Measurements from ENCODE around the gene ZNF350. TPM values are rescaled to one million over a fixed set of nuclear protein-coding genes. Genes with fewer than 3 reads are reported as not detected.
A peak's percentile ranks its signal among the peaks of the same experiment; 100 is the strongest.
"Not testable (repeated sequence)": the region's sequence is repeated elsewhere in the genome, so short reads cannot be mapped to it uniquely, and the experiment has no call there.

ZNF350 gene
- total and polyA plus RNA-seq, 4 donors: 2.1 to 4.9 (median 3.6) TPM

DNA sequence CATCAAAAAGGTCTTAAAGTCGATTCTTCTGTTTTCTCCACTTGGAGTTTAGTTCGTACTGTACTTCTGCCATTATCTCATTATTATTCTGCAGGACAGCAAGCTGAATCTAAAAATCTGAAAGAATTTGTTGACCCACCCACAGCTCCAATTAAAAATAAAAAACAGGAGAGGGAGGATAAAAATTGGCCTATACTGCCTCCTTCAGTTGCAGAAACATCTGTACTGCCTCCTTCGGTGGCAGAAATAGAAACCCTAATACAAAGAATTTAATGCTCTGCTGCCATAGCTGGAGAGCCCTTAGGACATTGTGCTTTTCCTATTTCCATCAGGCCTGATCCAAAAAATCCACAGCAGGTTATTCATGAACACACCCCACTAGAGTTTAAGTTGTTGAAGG, 9.8 kb downstream of the ZNF350 start (continued):
- TF ChIP-seq HNF4A (conservative IDR thresholded peaks at IDR 0.05): no peak

DNA sequence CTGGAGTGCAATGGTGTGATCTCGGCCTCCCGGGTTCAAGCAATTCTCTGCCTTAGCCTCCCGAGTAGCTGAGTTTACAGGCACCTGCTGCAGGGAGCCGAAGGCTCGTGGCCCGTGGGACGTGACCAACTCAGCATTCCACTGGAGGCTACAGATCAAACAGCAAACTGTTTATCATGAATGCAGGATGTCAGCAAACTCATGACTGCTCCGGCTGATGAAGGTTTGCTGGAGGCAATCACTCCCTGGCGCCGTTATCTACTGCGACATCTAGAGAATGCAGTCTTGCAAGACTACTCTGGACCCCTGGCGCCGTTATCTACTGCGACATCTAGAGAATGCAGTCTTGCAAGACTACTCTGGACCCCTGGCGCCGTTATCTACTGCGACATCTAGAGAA, 10.9 kb downstream of the ZNF350 start:
- Histone ChIP-seq H3K9me3 (ENCODE audit: control insufficient read depth in 4 of 4, low read length in 3 of 4) (peaks cover 64 to 92% (median 70%) of the 10 kb centered on the region in 4 donors), H3K36me3 (ENCODE audit: control insufficient read depth in 4 of 4, insufficient read depth in 3 of 4, low read depth in 1 of 4, low read length in 3 of 4) (peaks cover 16 to 64% (median 57%) of the 10 kb centered on the region in 4 donors), H3K4me3 (ENCODE audit: low read depth in 1 of 3, low read length in 3 of 3) (peak overlapping the region in 2 of 3 donors; percentile 35 to 50)
- WGBS: 97% methylated on average over 17 of the region's 17 CpGs
- not testable (repeated sequence) for H3K27ac ChIP-seq (ENCODE audit: low read depth in 1 of 2, low read length in 2 of 2); H3K4me1 ChIP-seq (ENCODE audit: control insufficient read depth in 4 of 4, insufficient read depth in 4 of 4, low read length in 3 of 4); H3K9ac ChIP-seq (ENCODE audit: low read depth in 1 of 2, low read length in 2 of 2); DNase-seq (ENCODE audit: low spot score); H3K27me3 ChIP-seq (ENCODE audit: control insufficient read depth in 4 of 4, insufficient read depth in 4 of 4, low read length in 3 of 4)

DNA sequence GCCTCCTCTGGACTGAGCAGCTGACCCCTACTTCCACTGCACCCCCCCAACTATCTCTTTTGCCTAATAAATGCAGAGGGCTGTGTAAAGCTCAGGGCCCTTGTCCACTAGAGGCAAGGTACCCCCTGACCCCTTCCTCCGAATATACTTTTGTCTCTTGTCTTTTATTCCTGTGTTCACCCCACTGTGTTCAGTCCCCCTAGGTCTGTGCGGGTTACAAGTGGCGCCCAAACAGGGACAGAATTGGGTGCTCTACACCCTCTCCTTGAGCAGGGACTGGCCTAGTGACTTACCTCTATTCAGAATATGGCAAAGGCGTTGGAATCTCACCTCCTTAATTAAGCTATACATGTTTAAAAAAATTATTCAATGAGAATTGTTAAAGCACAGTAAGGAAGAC, 15.0 kb downstream of the ZNF350 start:
- peaks cover 34 to 80% (median 76%) of the 10 kb centered on the region in 4 donors for H3K36me3 ChIP-seq (ENCODE audit: control insufficient read depth in 4 of 4, insufficient read depth in 3 of 4, low read depth in 1 of 4, low read length in 3 of 4)
- DNase-seq (ENCODE audit: low spot score): no peak
- H3K27me3 ChIP-seq (ENCODE audit: control insufficient read depth in 4 of 4, insufficient read depth in 4 of 4, low read length in 3 of 4): no peaks in the 10 kb centered on the region
- H3K4me1 ChIP-seq (ENCODE audit: control insufficient read depth in 4 of 4, insufficient read depth in 4 of 4, low read length in 3 of 4): no peaks in the 10 kb centered on the region
- TF ChIP-seq SP1 (IDR thresholded peaks at IDR 0.05) (no peak), RXRA (IDR thresholded peaks at IDR 0.05) (no peak), HNF4G (IDR thresholded peaks at IDR 0.05) (no peak), NR2F2 (IDR thresholded peaks at IDR 0.05) (no peak), HNF4A (conservative IDR thresholded peaks at IDR 0.05) (no peak), RAD21 (IDR thresholded peaks at IDR 0.05) (no peak)
- TF ChIP-seq, protein P1, sequence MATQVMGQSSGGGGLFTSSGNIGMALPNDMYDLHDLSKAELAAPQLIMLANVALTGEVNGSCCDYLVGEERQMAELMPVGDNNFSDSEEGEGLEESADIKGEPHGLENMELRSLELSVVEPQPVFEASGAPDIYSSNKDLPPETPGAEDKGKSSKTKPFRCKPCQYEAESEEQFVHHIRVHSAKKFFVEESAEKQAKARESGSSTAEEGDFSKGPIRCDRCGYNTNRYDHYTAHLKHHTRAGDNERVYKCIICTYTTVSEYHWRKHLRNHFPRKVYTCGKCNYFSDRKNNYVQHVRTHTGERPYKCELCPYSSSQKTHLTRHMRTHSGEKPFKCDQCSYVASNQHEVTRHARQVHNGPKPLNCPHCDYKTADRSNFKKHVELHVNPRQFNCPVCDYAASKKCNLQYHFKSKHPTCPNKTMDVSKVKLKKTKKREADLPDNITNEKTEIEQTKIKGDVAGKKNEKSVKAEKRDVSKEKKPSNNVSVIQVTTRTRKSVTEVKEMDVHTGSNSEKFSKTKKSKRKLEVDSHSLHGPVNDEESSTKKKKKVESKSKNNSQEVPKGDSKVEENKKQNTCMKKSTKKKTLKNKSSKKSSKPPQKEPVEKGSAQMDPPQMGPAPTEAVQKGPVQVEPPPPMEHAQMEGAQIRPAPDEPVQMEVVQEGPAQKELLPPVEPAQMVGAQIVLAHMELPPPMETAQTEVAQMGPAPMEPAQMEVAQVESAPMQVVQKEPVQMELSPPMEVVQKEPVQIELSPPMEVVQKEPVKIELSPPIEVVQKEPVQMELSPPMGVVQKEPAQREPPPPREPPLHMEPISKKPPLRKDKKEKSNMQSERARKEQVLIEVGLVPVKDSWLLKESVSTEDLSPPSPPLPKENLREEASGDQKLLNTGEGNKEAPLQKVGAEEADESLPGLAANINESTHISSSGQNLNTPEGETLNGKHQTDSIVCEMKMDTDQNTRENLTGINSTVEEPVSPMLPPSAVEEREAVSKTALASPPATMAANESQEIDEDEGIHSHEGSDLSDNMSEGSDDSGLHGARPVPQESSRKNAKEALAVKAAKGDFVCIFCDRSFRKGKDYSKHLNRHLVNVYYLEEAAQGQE (IDR thresholded peaks at IDR 0.05): no peak
- H3K4me3 ChIP-seq (ENCODE audit: low read depth in 1 of 3, low read length in 3 of 3): peak overlapping the region in 2 of 3 donors; percentile 57 to 67
- H3K9ac ChIP-seq (ENCODE audit: low read depth in 1 of 2, low read length in 2 of 2): no peak overlapping the region
- H3K9me3 ChIP-seq (ENCODE audit: control insufficient read depth in 4 of 4, low read length in 3 of 4): peaks cover 61 to 96% (median 72%) of the 10 kb centered on the region in 4 donors
- WGBS: 97% methylated on average over 4 of the region's 4 CpGs
- H3K27ac ChIP-seq (ENCODE audit: low read depth in 1 of 2, low read length in 2 of 2): no peak overlapping the region

DNA sequence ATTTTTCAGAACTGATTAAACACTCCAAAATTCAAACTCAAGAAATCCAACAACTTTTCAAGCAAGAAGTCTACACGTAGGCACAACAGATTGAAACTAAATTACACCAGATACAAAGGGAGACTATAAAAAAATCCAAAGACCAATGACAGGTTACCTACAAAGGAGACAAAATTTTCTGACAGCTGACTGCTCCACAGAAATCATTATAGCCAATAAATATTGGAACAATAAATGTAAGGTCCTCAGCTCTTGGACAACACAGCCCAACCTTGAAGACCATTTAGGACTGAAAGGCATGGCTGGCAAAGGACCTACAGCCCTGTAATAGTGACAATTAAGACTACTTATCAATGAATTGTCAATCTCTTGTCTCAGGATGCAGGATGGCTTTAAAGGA, 15.9 kb downstream of the ZNF350 start:
- 94% methylated on average over 1 of the region's 1 CpG for WGBS
- peak overlapping the region in 2 of 3 donors; percentile 43 to 57 for H3K4me3 ChIP-seq (ENCODE audit: low read depth in 1 of 3, low read length in 3 of 3)
- TF ChIP-seq YY1 (IDR thresholded peaks at IDR 0.05) (no peak), FOXA1 (IDR thresholded peaks at IDR 0.05) (no peak), NR2F2 (IDR thresholded peaks at IDR 0.05) (no peak), JUND (IDR thresholded peaks at IDR 0.05) (no peak), SP1 (IDR thresholded peaks at IDR 0.05) (no peak), EGR1 (IDR thresholded peaks at IDR 0.05; ENCODE audit: low read depth in 2 of 2) (no peak), HNF4A (conservative IDR thresholded peaks at IDR 0.05) (no peak), TAF1 (conservative IDR thresholded peaks at IDR 0.05) (no peak), FOXA2 (IDR thresholded peaks at IDR 0.05) (no peak), GABPA (IDR thresholded peaks at IDR 0.05 in 1 of 2, conservative IDR thresholded peaks at IDR 0.05 in 1 of 2) (no peak), RXRA (IDR thresholded peaks at IDR 0.05) (no peak), RAD21 (IDR thresholded peaks at IDR 0.05) (no peak)
- TF ChIP-seq, protein P2, sequence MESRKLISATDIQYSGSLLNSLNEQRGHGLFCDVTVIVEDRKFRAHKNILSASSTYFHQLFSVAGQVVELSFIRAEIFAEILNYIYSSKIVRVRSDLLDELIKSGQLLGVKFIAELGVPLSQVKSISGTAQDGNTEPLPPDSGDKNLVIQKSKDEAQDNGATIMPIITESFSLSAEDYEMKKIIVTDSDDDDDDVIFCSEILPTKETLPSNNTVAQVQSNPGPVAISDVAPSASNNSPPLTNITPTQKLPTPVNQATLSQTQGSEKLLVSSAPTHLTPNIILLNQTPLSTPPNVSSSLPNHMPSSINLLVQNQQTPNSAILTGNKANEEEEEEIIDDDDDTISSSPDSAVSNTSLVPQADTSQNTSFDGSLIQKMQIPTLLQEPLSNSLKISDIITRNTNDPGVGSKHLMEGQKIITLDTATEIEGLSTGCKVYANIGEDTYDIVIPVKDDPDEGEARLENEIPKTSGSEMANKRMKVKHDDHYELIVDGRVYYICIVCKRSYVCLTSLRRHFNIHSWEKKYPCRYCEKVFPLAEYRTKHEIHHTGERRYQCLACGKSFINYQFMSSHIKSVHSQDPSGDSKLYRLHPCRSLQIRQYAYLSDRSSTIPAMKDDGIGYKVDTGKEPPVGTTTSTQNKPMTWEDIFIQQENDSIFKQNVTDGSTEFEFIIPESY (IDR thresholded peaks at IDR 0.05): no peak
- TF ChIP-seq, protein P3, sequence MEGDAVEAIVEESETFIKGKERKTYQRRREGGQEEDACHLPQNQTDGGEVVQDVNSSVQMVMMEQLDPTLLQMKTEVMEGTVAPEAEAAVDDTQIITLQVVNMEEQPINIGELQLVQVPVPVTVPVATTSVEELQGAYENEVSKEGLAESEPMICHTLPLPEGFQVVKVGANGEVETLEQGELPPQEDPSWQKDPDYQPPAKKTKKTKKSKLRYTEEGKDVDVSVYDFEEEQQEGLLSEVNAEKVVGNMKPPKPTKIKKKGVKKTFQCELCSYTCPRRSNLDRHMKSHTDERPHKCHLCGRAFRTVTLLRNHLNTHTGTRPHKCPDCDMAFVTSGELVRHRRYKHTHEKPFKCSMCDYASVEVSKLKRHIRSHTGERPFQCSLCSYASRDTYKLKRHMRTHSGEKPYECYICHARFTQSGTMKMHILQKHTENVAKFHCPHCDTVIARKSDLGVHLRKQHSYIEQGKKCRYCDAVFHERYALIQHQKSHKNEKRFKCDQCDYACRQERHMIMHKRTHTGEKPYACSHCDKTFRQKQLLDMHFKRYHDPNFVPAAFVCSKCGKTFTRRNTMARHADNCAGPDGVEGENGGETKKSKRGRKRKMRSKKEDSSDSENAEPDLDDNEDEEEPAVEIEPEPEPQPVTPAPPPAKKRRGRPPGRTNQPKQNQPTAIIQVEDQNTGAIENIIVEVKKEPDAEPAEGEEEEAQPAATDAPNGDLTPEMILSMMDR (IDR thresholded peaks at IDR 0.05; ENCODE audit: low read depth, low read length, missing input control): no peak
- TF ChIP-seq, protein P4, sequence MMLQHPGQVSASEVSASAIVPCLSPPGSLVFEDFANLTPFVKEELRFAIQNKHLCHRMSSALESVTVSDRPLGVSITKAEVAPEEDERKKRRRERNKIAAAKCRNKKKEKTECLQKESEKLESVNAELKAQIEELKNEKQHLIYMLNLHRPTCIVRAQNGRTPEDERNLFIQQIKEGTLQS (IDR thresholded peaks at IDR 0.05): no peak
- TF ChIP-seq, protein P5, sequence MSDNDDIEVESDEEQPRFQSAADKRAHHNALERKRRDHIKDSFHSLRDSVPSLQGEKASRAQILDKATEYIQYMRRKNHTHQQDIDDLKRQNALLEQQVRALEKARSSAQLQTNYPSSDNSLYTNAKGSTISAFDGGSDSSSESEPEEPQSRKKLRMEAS (IDR thresholded peaks at IDR 0.05): no peak

More for the DNA sequence above, 15.9 kb downstream of the ZNF350 start:
- DNase-seq (ENCODE audit: low spot score): no peak
- Histone ChIP-seq H3K4me1 (ENCODE audit: control insufficient read depth in 4 of 4, insufficient read depth in 4 of 4, low read length in 3 of 4) (no peaks in the 10 kb centered on the region), H3K27ac (ENCODE audit: low read depth in 1 of 2, low read length in 2 of 2) (no peak overlapping the region), H3K9me3 (ENCODE audit: control insufficient read depth in 4 of 4, low read length in 3 of 4) (peaks cover 63 to 98% (median 67%) of the 10 kb centered on the region in 4 donors), H3K9ac (ENCODE audit: low read depth in 1 of 2, low read length in 2 of 2) (no peak overlapping the region), H3K36me3 (ENCODE audit: control insufficient read depth in 4 of 4, insufficient read depth in 3 of 4, low read depth in 1 of 4, low read length in 3 of 4) (peaks cover 40 to 88% (median 84%) of the 10 kb centered on the region in 4 donors), H3K27me3 (ENCODE audit: control insufficient read depth in 4 of 4, insufficient read depth in 4 of 4, low read length in 3 of 4) (no peaks in the 10 kb centered on the region)

Measured in liver (tissue), 9 donors.